Activated CD4-positive, alpha-beta T cell treated with anti-CD3 and anti-CD28 coated beads, Interleukin-2, amount 50 U/mL, for 1 hour (primary cell): ENCODE measurements around the gene COL6A3.
"Not testable (repeated sequence)": the region's sequence is repeated elsewhere in the genome, so short reads cannot be mapped to it uniquely, and the experiment has no call there.

Experiments
- DNase-seq: peaks from one replicate; pipeline ENCODE4 v3.0.0-alpha.2; 2020

Gene COL6A3

GRCh38 chr2:237380768-237381167 lies 33.2 kb downstream of the COL6A3 start:
- DNase-seq = no peak

GRCh38 chr2:237379636-237380035 lies 34.3 kb downstream of the COL6A3 start:
- DNase-seq = no peak

GRCh38 chr2:237378650-237379049 lies 35.3 kb downstream of the COL6A3 start:
- no peak for DNase-seq

- DNase-seq = no peak
These were observed 39.5 kb downstream of the COL6A3 start for GRCh38 chr2:237374284-237375060.

GRCh38 chr2:237371856-237372255 lies 42.1 kb downstream of the COL6A3 start:
- DNase-seq = no peak

- no peak for DNase-seq
These were observed 48.3 kb downstream of the COL6A3 start for GRCh38 chr2:237365671-237366070.

- no peak for DNase-seq
These were observed 49.3 kb downstream of the COL6A3 start for GRCh38 chr2:237364655-237365054.

- no peak for DNase-seq
These were observed 52.6 kb downstream of the COL6A3 start for GRCh38 chr2:237361194-237362004.

GRCh38 chr2:237359894-237360780 lies 53.8 kb downstream of the COL6A3 start:
- DNase-seq = no peak

GRCh38 chr2:237359518-237359840 lies 54.5 kb downstream of the COL6A3 start:
- no peak for DNase-seq

- no peak for DNase-seq
These were observed 55.0 kb downstream of the COL6A3 start for GRCh38 chr2:237358721-237359517.

- no peak for DNase-seq
These were observed 58.3 kb downstream of the COL6A3 start for GRCh38 chr2:237355701-237356100.

GRCh38 chr2:237354892-237355291 lies 59.1 kb downstream of the COL6A3 start:
- DNase-seq = no peak

GRCh38 chr2:237354172-237354571 lies 59.8 kb downstream of the COL6A3 start:
- not testable (repeated sequence) for DNase-seq

GRCh38 chr2:237353215-237353614 lies 60.7 kb downstream of the COL6A3 start:
- no peak for DNase-seq

GRCh38 chr2:237352279-237352845 lies 61.6 kb downstream of the COL6A3 start:
- no peak for DNase-seq

GRCh38 chr2:237351796-237352195 lies 62.2 kb downstream of the COL6A3 start:
- no peak for DNase-seq

GRCh38 chr2:237351046-237351445 lies 62.9 kb downstream of the COL6A3 start:
- no peak for DNase-seq

- DNase-seq = no peak
These were observed 63.4 kb downstream of the COL6A3 start for GRCh38 chr2:237350597-237350996.

GRCh38 chr2:237350070-237350469 lies 63.9 kb downstream of the COL6A3 start:
- DNase-seq = no peak

- no peak for DNase-seq
These were observed 65.6 kb downstream of the COL6A3 start for GRCh38 chr2:237348281-237348865.
